ENCODE results near the gene RPUSD1. TPM values are rescaled to one million over a fixed set of nuclear protein-coding genes. Genes with fewer than 3 reads are reported as not detected.

The RPUSD1 gene
- total and polyA plus RNA-seq, 2 experiments from 2014 or later: 27.6 to 37.8 TPM

DNA sequence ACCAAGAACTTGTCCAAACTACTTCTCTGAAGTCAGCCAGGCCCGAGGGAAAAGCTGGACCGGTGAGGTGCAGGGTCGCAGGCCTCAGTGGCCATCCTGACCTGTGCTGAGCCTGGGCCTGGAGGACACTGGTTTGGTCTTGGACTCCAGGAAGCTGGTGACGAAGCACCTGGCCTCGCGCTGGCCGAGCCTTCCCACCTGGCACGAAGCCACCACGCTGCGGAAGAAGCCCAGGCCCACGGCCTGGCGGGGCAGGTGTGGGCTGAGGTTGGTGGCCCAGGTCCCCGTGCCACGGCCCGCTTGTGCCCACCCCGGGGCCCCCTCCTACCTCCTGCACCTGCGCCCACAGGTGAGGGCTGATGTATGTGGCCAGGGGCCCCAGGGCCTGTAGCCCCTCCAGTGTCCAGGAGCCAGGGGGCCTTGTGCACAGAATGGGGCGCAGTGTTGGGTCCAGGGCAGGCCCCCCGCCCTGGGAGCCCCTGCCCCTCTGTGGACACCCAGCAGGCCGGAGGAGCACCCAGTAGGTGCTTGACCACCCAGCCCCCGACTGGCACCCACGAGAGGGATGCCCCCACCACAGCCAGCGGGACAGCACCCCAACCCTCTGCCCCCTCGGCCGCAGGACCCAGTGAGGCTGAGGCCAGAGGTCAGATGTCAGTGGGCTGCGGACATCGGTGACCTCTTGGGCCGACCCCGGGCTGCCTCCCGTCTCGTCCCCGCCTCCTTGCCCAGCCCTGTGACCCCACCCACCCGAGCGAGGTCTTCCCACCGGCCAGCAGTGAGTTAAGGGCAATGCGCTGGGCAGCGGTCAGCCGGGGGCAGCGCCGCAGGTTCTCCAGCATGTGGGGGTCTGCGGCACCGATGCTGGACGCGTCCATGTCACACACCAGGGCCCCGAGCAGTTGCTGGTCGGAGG lies 13.8 kb downstream of the RPUSD1 start:
- no peaks in the 10 kb centered on the region for H4K20me1 ChIP-seq (ENCODE audit: insufficient read depth, poor library complexity, severe bottlenecking)
- WGBS (ENCODE audit: low lambda C conversion rate, missing lambda C conversion rate): 94% methylated on average over 25 of the region's 46 CpGs
- H3K36me3 ChIP-seq (replicated peaks; ENCODE audit: insufficient read depth, low read depth): no peaks in the 10 kb centered on the region
- TF ChIP-seq EZH2 (IDR thresholded peaks at IDR 0.05; ENCODE audit: borderline replicate concordance): no peak
- TF ChIP-seq, protein P1, sequence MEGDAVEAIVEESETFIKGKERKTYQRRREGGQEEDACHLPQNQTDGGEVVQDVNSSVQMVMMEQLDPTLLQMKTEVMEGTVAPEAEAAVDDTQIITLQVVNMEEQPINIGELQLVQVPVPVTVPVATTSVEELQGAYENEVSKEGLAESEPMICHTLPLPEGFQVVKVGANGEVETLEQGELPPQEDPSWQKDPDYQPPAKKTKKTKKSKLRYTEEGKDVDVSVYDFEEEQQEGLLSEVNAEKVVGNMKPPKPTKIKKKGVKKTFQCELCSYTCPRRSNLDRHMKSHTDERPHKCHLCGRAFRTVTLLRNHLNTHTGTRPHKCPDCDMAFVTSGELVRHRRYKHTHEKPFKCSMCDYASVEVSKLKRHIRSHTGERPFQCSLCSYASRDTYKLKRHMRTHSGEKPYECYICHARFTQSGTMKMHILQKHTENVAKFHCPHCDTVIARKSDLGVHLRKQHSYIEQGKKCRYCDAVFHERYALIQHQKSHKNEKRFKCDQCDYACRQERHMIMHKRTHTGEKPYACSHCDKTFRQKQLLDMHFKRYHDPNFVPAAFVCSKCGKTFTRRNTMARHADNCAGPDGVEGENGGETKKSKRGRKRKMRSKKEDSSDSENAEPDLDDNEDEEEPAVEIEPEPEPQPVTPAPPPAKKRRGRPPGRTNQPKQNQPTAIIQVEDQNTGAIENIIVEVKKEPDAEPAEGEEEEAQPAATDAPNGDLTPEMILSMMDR (IDR thresholded peaks at IDR 0.05; ENCODE audit: poor library complexity): no peak
- TF ChIP-seq EZH2phosphoT487 (IDR thresholded peaks at IDR 0.05; ENCODE audit: low read depth, severe bottlenecking, unreplicated experiment): no peak
- no peak overlapping the region for H3K4me3 ChIP-seq
- no peak overlapping the region for H3K27ac ChIP-seq
- no peaks in the 10 kb centered on the region for H3K79me2 ChIP-seq
- H3K27me3 ChIP-seq: no peaks in the 10 kb centered on the region
- no peak overlapping the region for H2AFZ ChIP-seq
- H3K9me2 ChIP-seq (replicated peaks; ENCODE audit: insufficient read depth): no peaks in the 10 kb centered on the region
- no peaks in the 10 kb centered on the region for H3K4me1 ChIP-seq (ENCODE audit: insufficient read depth)
- DNase-seq (ENCODE audit: low spot score): no peak
- H3K4me2 ChIP-seq: no peak overlapping the region
- no peaks in the 10 kb centered on the region for H3K9me3 ChIP-seq (ENCODE audit: low read depth)

DNA sequence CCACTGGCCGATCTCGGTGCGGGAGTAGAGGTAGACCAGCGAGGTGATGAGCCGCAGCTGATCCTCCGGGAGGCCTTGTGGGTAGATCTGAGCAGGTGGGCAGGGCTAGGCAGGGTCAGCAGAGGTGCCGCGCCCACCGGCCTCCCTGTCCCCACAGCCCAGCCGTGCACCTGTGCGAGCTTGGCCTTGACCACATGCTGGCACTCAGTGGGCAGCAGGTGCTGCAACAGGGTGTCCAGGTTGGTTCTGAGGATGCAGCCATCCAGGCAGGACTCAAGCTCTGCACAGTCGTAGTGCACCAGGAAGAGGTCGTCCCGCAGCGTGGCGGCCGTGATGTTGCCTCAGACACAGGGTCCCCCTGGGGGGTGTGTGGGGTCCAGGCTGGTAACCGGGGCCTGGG lies 15.2 kb downstream of the RPUSD1 start:
- Histone ChIP-seq H3K36me3 (replicated peaks; ENCODE audit: insufficient read depth, low read depth) (no peaks in the 10 kb centered on the region), H2AFZ (no peak overlapping the region), H3K4me2 (no peak overlapping the region), H3K9me2 (replicated peaks; ENCODE audit: insufficient read depth) (no peaks in the 10 kb centered on the region), H3K27ac (no peak overlapping the region), H3K4me1 (ENCODE audit: insufficient read depth) (no peaks in the 10 kb centered on the region), H4K20me1 (ENCODE audit: insufficient read depth, poor library complexity, severe bottlenecking) (no peaks in the 10 kb centered on the region), H3K9me3 (ENCODE audit: low read depth) (no peaks in the 10 kb centered on the region), H3K27me3 (no peaks in the 10 kb centered on the region), H3K4me3 (no peak overlapping the region), H3K79me2 (no peaks in the 10 kb centered on the region)
- TF ChIP-seq EZH2 (IDR thresholded peaks at IDR 0.05; ENCODE audit: borderline replicate concordance) (no peak), EZH2phosphoT487 (IDR thresholded peaks at IDR 0.05; ENCODE audit: low read depth, severe bottlenecking, unreplicated experiment) (no peak)
- TF ChIP-seq, protein P1 (IDR thresholded peaks at IDR 0.05; ENCODE audit: poor library complexity): no peak
- 94% methylated on average over 18 of the region's 18 CpGs for WGBS (ENCODE audit: low lambda C conversion rate, missing lambda C conversion rate)
- no peak for DNase-seq (ENCODE audit: low spot score)

DNA sequence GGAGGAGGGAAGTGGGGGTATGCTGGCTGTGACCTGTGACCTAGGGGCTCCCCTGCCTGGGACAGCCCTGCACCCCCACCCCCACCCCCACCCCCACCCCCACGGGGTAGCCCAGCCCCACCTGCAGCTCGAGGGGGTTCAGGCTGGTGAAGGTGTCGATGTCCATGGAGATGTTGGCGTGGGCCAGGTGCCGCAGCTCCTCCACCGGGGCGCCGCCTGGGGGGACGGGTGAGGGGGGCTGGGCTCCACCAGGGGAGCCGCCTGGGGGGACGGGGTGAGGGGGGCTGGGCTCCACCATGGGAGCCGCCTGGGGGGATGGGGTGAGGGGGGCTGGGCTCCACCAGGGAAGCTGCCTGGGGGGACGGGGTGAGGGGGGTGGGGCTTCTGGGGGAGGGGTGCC lies 17.8 kb downstream of the RPUSD1 start:
- Histone ChIP-seq H3K27me3 (no peaks in the 10 kb centered on the region), H3K9me2 (replicated peaks; ENCODE audit: insufficient read depth) (no peaks in the 10 kb centered on the region), H3K4me1 (ENCODE audit: insufficient read depth) (no peaks in the 10 kb centered on the region), H4K20me1 (ENCODE audit: insufficient read depth, poor library complexity, severe bottlenecking) (no peaks in the 10 kb centered on the region), H3K4me3 (no peak overlapping the region), H3K27ac (no peak overlapping the region), H3K79me2 (no peaks in the 10 kb centered on the region), H2AFZ (no peak overlapping the region), H3K4me2 (no peak overlapping the region), H3K36me3 (replicated peaks; ENCODE audit: insufficient read depth, low read depth) (no peaks in the 10 kb centered on the region), H3K9me3 (ENCODE audit: low read depth) (no peaks in the 10 kb centered on the region)
- no peak for DNase-seq (ENCODE audit: low spot score)
- WGBS (ENCODE audit: low lambda C conversion rate, missing lambda C conversion rate): 100% methylated on average over 1 of the region's 13 CpGs
- no peak for TF ChIP-seq EZH2 (IDR thresholded peaks at IDR 0.05; ENCODE audit: borderline replicate concordance)
- TF ChIP-seq, protein P1 (IDR thresholded peaks at IDR 0.05; ENCODE audit: poor library complexity): no peak
- no peak for TF ChIP-seq EZH2phosphoT487 (IDR thresholded peaks at IDR 0.05; ENCODE audit: low read depth, severe bottlenecking, unreplicated experiment)
